Right lobe of liver (tissue), 4 donors: ENCODE measurements around the gene FASTK.

Source experiments
- POLR2A ChIP-seq: fragments of 450-650 bp; IDR thresholded peaks from one replicate; pipeline ENCODE4 v1.6.1; 2017; ENCODE audit warnings: antibody characterized with exemption, mild to moderate bottlenecking
- TF ChIP-seq, protein P1 (sequence below), 4 donors: fragments of 200-600 bp in 3 of 4; fragments of 450-650 bp in 1 of 4; IDR thresholded peaks; one replicate each; pipeline versions ENCODE4 v1.5.1 to v1.8.0; 2016 to 2022; ENCODE audit warnings: antibody characterized with exemption in 4 of 4, mild to moderate bottlenecking in 2 of 4
- donor health status: DM: no; HTN: no; CAD: no.
- donor health status: DM: no; HTN: no; CAD: no.
- donor health status: DM: no; HTN: yes; CAD: no.

DNA sequence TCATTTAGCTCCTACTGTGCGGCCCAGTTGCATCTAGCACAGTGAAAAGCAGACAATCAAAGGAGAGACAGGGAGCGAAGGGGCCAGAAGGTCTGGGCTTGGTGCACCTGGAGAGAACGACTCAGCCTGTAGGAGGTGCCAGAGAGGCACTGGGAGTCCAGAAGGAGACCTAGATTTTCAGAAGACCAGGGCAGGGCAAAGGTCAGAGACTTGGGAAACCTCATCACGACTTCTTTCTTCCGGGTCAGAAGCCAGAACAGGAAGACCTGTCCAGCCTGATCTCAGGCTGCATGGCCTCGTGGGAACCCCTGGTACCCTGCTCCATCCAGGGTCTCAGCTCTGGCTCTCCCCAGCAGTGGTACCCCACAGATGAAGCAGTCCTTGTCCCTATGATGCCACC is 10.8 kb upstream of the FASTK start:
- TF ChIP-seq, protein P1, sequence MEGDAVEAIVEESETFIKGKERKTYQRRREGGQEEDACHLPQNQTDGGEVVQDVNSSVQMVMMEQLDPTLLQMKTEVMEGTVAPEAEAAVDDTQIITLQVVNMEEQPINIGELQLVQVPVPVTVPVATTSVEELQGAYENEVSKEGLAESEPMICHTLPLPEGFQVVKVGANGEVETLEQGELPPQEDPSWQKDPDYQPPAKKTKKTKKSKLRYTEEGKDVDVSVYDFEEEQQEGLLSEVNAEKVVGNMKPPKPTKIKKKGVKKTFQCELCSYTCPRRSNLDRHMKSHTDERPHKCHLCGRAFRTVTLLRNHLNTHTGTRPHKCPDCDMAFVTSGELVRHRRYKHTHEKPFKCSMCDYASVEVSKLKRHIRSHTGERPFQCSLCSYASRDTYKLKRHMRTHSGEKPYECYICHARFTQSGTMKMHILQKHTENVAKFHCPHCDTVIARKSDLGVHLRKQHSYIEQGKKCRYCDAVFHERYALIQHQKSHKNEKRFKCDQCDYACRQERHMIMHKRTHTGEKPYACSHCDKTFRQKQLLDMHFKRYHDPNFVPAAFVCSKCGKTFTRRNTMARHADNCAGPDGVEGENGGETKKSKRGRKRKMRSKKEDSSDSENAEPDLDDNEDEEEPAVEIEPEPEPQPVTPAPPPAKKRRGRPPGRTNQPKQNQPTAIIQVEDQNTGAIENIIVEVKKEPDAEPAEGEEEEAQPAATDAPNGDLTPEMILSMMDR (IDR thresholded peaks at IDR 0.05) = peak; percentile 32 to 49 (median 42)
- no peak for TF ChIP-seq POLR2A
